ENCODE results near the gene TMPRSS7.

Gene TMPRSS7

DNA sequence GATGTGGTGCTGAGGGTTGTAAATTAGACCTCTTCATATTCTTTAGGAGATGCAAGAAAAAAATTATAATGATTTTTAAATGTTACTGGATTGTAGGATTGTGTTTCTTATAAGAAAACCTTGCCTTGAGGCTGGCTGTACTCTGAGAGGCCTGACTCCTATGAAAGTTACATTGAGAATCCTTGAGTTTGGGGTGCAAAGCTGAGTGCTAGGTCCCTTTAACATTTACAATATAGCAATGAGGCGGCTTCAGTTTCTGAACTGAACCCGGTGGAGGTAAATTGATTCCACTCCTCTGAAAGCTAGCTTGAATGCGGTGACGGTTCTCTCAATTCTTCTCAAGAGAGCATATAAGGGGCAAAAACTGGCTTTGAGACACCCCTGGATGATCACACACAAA, at the start of gene TMPRSS7:
Gene TMPRSS7, plus strand, starts transcription at position 301 of the 400 bp plus-strand sequence. CDS start 110 bp downstream, outside the sequence.
- FAIRE-seq = no peak
- DNase-seq (ENCODE audit: insufficient read length, low spot score) = no peak
- TF ChIP-seq CTCF (IDR thresholded peaks at IDR 0.05; ENCODE audit: insufficient read depth, missing control alignments) = no peak

GRCh38 chr3:111986800-111987199, 47.7 kb upstream of the TMPRSS7 start:
- no peak for TF ChIP-seq CTCF (IDR thresholded peaks at IDR 0.05; ENCODE audit: insufficient read depth, missing control alignments)
- no peak for FAIRE-seq
- no peak for DNase-seq (ENCODE audit: insufficient read length, low spot score)

GRCh38 chr3:111989061-111989678, 45.4 kb upstream of the TMPRSS7 start:
- FAIRE-seq (peak; percentile 76), DNase-seq (ENCODE audit: insufficient read length, low spot score) (no peak)
- peak; percentile 79 for TF ChIP-seq CTCF (IDR thresholded peaks at IDR 0.05; ENCODE audit: insufficient read depth, missing control alignments)

DNA sequence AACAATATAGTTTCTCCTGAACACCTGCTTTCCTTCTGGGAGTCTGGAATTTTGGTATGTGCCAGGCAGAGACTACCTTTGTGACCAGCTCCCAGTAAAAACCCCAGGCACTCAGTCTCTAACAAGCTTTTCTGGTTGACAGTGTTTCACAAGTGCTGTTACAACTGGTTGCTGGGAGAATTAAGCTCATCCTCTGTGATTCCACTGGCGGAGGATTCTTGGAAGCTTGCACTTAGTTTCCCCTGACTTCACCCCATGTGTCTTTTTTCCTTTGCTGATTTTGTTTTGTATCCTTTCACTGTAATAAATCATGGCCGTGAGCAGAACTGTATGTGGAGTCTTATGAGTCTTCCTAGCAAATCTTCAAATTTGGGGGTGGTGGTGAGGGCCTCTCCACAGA, 41.5 kb upstream of the TMPRSS7 start:
- DNase-seq (ENCODE audit: insufficient read length, low spot score) (no peak), FAIRE-seq (no peak)
- no peak for TF ChIP-seq CTCF (IDR thresholded peaks at IDR 0.05; ENCODE audit: insufficient read depth, missing control alignments)

- DNase-seq (ENCODE audit: insufficient read length, low spot score) (no peak), FAIRE-seq (no peak)
Observed at GRCh38 chr3:111998636-111999483, 35.7 kb upstream of the TMPRSS7 start, which contains the start of gene TAGLN3. TSS of gene TAGLN3 (plus strand) at chr3:111998922. CDS start at chr3:111999423, 501 bp downstream.

DNA sequence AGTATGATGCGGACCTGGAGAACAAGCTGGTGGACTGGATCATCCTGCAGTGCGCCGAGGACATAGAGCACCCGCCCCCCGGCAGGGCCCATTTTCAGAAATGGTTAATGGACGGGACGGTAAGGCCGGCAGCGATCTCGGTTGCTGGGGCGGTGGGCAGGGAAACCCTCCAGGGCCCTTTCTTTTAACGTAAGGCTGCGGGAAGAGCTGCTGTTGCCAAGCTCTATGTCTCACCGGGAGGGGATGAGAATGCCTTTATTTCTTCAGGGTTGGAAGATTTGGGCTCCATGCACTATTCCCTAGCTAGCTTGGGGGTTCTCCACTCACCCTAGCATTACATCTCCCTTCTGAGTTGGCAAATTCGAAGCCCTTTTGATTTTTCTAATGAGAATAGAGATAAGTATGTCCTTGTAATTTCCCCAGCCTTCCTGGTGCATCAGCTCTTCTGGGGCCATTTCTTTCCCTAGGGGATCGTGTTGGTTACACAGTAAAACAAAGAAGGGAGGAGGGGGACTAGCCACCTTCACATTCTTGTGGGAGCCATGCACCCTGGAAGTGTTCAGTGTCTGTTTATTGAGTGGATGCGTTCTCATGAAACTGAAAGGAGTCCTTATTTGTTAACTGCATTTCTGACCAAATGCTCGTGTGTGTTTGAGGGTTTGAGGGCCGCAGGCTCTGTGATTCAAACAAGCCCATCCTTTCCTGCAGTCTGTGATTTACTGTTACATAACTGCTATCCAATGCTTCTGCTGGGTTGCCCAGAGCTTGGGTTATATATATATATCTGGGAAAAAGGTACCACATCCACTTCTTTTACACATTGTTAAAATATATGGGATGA, 34.8 kb upstream of the TMPRSS7 start:
- no peak for FAIRE-seq
- no peak for DNase-seq (ENCODE audit: insufficient read length, low spot score)
- no peak for TF ChIP-seq CTCF (IDR thresholded peaks at IDR 0.05; ENCODE audit: insufficient read depth, missing control alignments)

More at GRCh38 chr3:111998636-111999483, 35.7 kb upstream of the TMPRSS7 start, which contains the start of gene TAGLN3:
- no peak for TF ChIP-seq CTCF (IDR thresholded peaks at IDR 0.05; ENCODE audit: insufficient read depth, missing control alignments)
